ENCODE results near the gene NTPCR.
"Not testable (repeated sequence)": the region's sequence is repeated elsewhere in the genome, so short reads cannot be mapped to it uniquely, and the experiment has no call there.

The NTPCR gene

GRCh38 chr1:232950197-232951176 is at the start of gene NTPCR:
NTPCR (plus strand) TSS chr1:232950611; CDS start chr1:232950711, 100 bp downstream.
- peak; percentile 97 for DNase-seq

GRCh38 chr1:232900818-232901217 is 49.6 kb upstream of the NTPCR start:
- DNase-seq: no peak

- DNase-seq: no peak
Measured at GRCh38 chr1:232901255-232901654, 49.2 kb upstream of the NTPCR start.

GRCh38 chr1:232902774-232903350 is 47.5 kb upstream of the NTPCR start:
- DNase-seq: no peak

- no peak for DNase-seq
Measured at GRCh38 chr1:232904131-232904530, 46.3 kb upstream of the NTPCR start.

- DNase-seq: no peak
Measured at GRCh38 chr1:232904566-232904965, 45.8 kb upstream of the NTPCR start.

DNA sequence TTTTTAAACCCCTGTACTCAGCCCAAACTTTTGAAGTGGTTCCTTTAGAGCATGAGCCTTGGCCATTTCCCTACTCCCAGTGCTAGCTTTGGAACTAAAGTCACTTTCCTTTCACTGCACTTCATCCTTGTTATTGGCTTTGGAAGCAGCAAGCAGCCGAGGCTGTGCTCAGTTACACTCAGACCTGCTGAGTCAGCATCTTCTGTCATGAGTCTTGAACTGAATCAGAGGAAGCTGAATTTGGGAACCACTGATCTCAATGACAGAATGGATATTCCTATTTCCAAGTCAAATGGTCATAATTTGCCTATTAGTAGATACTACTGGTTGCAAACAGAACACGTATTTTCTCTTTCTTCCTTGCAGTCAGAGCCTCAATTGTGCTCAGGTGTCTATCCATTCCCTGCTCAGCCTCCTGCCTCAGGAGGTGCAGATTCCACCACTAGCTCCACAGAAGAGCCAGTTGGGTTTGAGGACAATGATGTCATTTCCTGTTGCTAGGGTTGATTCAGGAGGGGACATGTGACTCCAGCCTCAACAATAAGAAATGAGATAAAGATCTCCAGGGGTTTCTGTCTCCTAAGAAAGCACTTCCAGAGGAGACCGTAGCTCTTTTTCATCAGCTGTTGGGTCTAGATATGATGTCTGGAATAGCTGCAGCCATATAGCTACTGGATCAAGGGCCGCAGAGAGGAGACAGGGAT is 44.9 kb upstream of the NTPCR start:
- DNase-seq: no peak

DNA sequence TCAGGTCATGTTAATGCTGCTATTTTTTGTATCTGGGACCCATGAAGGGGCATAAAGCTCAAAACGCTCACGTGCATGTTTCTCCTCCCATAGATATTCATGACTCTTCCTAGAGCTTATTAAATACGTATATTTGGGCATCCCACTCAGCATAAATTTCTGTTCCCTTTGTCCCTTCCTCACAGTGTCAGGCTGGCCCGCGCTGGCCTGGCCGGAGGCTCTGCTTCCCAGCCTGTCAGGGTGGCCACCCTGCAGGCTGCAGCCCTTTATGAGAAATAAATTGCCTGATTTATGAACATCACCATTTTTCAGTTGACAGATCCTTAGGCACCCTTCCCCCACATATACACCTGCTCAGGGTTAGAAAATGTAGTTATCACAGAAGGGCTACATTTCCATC is 44.0 kb upstream of the NTPCR start:
- no peak for DNase-seq

- no peak for DNase-seq
Measured at GRCh38 chr1:232908831-232909230, 41.6 kb upstream of the NTPCR start.

- no peak for DNase-seq
Measured at GRCh38 chr1:232909752-232910151, 40.7 kb upstream of the NTPCR start.

GRCh38 chr1:232911027-232911599 is 39.3 kb upstream of the NTPCR start:
- no peak for DNase-seq

DNA sequence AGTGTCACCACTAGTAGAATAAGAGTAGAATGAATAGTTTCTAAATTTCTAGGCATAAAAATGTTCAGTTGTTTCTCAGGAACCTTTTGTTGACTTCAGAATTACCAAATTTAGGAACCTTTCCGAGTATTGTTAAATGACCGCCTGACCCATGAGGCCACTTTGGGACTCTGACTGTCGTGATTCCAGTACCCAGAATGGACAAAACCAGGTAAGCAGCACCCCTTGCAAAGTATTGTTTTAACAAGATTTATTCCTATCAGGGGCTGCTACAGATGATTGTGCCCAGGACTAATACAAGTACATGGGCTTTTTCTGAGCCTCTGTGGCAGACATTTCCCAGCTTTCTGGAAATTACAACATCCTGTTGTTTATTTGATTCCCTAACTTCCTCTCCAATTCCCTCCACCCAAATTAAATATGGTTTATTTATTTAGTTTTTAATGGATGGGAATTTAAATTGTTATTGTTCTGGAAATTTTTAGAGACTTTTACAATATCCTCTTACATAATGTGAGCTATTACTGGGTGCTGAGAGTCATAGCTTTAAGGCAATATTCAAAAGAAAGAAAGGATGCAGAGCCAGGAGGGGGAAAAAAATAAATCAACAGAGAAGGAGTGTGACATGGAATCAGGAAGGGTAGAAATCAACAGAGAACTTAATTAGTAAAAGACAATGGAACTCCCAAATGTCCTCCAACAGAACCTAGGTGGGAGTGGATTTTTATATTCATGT is 37.4 kb upstream of the NTPCR start:
- DNase-seq: no peak

GRCh38 chr1:232914271-232914670 is 36.1 kb upstream of the NTPCR start:
- DNase-seq: not testable (repeated sequence)

GRCh38 chr1:232915212-232915611 is 35.2 kb upstream of the NTPCR start:
- no peak for DNase-seq

GRCh38 chr1:232917053-232917452 is 33.4 kb upstream of the NTPCR start:
- DNase-seq: no peak

- no peak for DNase-seq
Measured at GRCh38 chr1:232921381-232921780, 29.0 kb upstream of the NTPCR start.

DNA sequence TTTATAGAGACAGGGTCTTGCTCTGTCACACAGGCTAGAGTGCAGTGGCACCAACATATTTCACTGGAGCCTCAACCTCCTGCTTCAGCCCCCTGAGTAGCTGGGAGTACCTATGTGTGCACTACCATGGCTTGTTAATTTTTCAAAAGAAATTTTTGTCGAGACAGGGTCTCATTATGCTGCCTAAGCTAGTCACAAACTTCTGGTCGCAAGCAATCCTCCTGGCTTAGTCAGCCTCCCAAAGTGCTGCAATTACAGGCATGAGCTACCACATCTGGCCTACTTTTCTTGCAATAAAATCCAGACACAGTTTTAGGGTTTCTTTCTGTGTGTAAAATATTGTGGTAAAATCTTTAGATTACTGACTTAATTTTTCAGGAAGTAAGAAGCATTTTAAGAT is 27.9 kb upstream of the NTPCR start:
- no peak for DNase-seq

DNA sequence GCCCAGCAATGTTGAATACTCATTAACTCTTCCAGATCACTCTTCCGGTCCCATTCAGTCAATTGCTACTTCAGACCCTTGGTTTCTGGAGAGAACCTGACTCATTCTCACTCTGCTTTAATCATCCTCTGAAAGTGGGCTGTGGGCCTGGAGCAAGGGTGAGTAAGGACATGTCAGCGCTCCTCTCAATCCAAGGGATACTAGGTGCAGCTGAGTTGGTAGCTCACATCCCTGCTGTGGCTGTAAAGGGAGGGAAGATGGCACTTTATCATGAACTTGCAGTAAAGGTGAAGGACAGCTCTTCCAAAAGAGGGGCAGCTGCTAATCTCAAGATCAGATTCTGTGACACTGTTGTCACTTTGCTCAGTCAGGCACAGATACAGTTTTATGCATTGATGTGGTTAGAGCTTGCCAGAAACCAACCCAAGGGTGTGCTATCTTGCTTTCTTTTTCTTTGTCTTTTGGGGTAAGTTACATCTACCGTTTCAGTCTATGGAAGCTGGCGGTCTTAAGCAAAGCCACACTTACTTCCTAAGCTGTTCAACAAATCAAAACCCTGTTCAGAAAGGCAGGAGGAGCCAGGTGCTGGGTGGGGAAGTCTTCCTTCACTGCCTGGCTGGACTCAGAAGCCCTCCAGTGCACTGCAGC is 26.5 kb upstream of the NTPCR start:
- peak; percentile 63 for DNase-seq

DNA sequence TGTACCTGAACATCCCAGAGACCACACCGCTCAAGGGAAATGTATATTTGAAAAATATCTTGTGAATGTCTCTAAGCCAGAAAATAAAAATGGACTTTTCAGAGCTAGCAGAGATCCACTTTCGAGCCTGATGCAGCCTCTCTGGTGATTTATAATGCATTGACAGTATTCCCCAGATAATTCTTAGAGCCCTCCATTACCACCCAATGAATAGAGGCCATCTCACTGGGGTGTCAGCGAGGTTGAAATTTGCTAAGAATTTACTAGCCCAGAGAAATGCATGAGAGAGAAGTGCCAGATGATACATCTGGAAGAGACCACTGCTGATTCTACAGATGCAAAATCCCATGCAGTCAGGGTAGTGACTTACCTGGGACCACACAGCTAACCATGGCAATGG is 25.5 kb upstream of the NTPCR start:
- no peak for DNase-seq

DNA sequence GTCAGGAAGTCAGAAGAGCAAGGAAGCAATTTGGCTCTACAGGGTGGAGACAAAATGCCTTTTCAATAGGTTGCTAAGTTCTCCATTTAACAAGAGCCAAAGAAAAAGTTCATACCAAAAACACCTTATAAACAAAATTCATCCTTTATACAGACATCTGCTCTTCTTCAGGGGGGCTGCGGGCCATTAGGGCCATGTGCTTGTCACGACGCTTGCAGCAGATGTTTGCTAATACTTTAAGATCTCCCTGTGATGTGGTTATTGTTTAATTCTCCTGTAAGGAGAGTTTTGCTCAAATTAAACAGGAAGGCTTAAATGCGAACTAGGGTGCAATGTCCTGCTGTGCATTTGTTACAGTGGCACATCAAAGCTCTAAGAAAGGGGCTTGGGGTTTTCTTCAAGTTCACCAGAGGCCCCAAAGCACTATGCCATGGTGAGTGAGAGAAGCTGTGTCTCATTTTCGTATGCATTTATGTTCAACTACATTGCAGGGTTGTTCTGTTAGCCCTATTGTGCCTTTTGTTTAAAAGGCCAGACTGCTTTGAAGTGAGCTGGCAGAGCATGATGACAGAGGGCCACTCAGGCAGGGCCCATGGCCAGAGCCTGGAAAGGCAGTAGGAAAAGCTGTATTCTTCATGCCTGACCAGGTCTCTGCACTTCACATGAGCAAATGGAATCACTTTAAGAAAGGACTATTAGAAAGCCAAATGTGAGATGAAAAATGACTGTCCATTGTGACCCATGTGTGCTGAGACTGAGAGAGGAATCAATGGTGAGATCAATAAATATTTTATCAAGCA is 24.8 kb upstream of the NTPCR start:
- no peak for DNase-seq

DNA sequence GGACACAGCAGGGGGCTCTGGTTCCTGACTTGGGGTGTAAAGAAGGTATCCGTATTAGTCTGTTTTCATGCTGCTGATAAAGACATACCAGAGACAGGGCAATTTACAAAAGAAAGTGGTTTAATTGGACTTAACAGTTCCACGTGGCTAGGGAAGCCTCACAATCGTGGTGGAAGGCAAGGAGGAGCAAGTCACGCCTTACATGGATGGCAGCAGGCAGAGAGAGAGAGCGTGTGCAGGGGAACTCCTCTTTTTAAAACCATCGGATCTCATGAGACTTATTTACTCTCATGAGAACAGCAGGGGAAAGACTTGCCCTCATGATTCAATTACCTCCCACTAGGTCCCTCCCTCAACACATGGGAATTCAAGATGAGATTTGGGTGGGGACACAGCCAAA is 23.2 kb upstream of the NTPCR start:
- DNase-seq: not testable (repeated sequence)
